Hair follicle dermal papilla cell (primary cell): Measurements from ENCODE around the gene RCE1. TPM values are rescaled to one million over a fixed set of nuclear protein-coding genes. Genes with fewer than 3 reads are reported as not detected.

Experiments
- total RNA-seq: library from RNA; depleted of rRNA; stranded (reverse); fragments of >200 nt; gene quantifications from 2 replicates; pipeline ENCODE4 v1.2.3, GENCODE V29; 2012

The RCE1 gene, protein sequence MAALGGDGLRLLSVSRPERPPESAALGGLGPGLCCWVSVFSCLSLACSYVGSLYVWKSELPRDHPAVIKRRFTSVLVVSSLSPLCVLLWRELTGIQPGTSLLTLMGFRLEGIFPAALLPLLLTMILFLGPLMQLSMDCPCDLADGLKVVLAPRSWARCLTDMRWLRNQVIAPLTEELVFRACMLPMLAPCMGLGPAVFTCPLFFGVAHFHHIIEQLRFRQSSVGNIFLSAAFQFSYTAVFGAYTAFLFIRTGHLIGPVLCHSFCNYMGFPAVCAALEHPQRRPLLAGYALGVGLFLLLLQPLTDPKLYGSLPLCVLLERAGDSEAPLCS
- total RNA-seq, result 12.1 and 16.1 TPM in 2 replicates

DNA sequence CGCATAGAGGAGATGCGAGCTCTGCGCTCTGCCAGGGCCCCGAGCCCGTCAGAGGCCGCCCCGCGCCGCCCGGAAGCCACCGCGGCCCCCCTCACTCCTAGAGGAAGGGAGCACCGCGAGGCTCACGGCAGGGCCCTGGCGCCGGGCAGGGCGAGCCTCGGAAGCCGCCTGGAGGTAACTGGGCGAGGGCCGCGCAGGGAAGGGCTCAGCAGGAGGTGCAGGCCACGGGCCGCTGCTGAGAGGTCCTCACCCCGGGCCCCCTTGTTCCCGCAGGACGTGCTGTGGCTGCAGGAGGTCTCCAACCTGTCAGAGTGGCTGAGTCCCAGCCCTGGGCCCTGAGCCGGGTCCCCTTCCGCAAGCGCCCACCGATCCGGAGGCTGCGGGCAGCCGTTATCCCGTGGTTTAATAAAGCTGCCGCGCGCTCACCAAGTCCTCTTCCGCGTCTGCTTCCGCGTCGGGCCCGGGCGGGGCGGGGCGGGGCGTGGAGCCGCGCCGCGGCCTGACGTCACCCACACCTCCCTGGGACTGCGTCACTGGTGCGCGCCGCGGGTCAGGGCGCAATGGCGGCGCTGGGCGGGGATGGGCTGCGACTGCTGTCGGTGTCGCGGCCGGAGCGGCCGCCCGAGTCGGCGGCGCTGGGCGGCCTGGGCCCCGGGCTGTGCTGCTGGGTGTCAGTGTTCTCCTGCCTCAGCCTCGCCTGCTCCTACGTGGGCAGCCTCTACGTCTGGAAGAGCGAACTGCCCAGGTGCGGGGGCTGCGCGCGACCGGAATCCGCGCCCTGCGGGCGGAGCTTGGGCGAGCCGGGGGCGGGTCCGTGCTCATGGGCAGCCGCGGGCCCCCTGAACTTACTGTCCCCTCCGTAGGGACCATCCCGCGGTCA, at the start of gene RCE1:
RCE1 (plus strand) TSS at position 546 of the 880 bp plus-strand sequence; CDS start at position 561, 15 bp downstream.

DNA sequence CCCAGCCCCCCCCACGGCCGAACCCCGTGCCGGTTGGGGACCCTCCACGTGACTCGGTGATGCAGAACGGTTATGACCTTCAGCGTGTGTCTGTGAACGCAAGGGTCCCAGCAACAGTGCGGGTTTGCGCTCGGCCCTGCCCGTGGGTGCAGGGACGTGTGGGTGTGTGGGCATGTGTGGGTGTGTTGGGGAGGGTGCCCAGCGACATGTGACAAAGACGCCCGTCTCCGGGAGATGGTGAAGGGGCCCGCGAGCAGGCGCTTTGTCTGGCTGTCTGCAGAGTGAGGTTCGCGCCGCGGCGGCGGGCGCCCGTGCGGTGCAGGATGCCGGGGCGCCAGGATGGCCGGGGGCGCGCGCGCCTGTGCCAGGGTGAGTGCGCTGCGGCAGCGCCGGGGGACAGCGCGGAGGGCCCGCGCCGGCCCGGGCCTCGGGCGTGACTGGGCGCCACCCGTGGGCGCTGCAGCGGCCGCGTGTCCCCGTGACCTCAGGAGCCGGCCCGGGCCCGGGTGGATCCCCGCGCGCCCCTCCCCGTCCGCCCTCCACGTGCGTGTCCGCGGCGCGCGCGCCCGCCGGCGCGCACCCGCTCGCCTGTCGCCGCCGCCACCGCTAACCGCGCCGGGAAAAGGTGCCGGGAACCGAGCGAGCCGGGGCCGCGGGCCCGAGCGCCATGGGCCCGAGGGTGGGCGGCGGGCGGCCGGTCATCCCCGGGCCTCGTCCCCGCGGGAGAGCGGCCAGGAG, 13.4 kb downstream of the RCE1 start, which contains the start of gene LRFN4:
LRFN4 (plus strand) TSS at position 569 of the 738 bp plus-strand sequence. CDS start 681 bp downstream, outside the sequence.

Other genes starting within 250 kb of the RCE1 start
- gene RBM14, start 226.8 kb upstream of the RCE1 start, total RNA-seq, result 27.9 and 35.2 TPM in 2 replicates
- 83.4 and 88.4 TPM in 2 replicates for gene RBM4, start 204.7 kb upstream of the RCE1 start, total RNA-seq
- gene RBM4B, start 165.6 kb upstream of the RCE1 start, total RNA-seq, result 22.1 and 23.8 TPM in 2 replicates
- 0.24 and 0.81 TPM in 2 replicates for gene SPTBN2, start 114.2 kb upstream of the RCE1 start, total RNA-seq
- gene LRFN4, start 13.6 kb downstream of the RCE1 start, total RNA-seq, result 24.2 and 28.3 TPM in 2 replicates
- 45.7 and 49.7 TPM in 2 replicates for gene PC, start 114.9 kb downstream of the RCE1 start, total RNA-seq
- not detected in 2 replicates for gene C11orf86, start 131.9 kb downstream of the RCE1 start, total RNA-seq
- under 0.01 and 0.49 TPM in 2 replicates for gene SYT12, start 179.7 kb downstream of the RCE1 start, total RNA-seq
- gene RHOD, start 213.4 kb downstream of the RCE1 start, total RNA-seq, result 16.7 and 27.1 TPM in 2 replicates